DOHH2 (cell line): ENCODE results near the gene PSMB10.

Source experiments
- H3F3A ChIP-seq: fragments of 200-600 bp; sonication (generic), shearing (Covaris generic); 2 replicates; pipeline ENCODE4 v1.6.0; 2016; ENCODE audit warnings: antibody characterized with exemption, mild to moderate bottlenecking; ENCODE audit not compliant: control insufficient read depth, insufficient read depth
- H3K27ac ChIP-seq: fragments of 200-600 bp; sonication (generic); 2 replicates; pipeline ENCODE4 v1.5.1; 2014; ENCODE audit warnings: low read depth, mild to moderate bottlenecking, low read length, moderate library complexity
- H3K27me3 ChIP-seq: fragments of 200-600 bp; sonication (generic); 2 replicates; pipeline ENCODE4 v1.6.1; 2014; ENCODE audit warnings: mild to moderate bottlenecking, low read length, mixed read lengths; ENCODE audit not compliant: control insufficient read depth
- H3K36me3 ChIP-seq: fragments of 200-600 bp; sonication (generic); 2 replicates; pipeline ENCODE4 v1.6.1; 2014; ENCODE audit warnings: mild to moderate bottlenecking, low read length, moderate library complexity, mixed read lengths; ENCODE audit not compliant: control insufficient read depth
- H3K4me1 ChIP-seq: fragments of 200-600 bp; sonication (generic); 2 replicates; pipeline ENCODE4 v1.6.1; 2014; ENCODE audit warnings: mild to moderate bottlenecking, low read length, mixed read lengths; ENCODE audit not compliant: control insufficient read depth
- H3K4me2 ChIP-seq: fragments of 200-600 bp; sonication (generic); 2 replicates; pipeline ENCODE4 v1.6.0; 2014; ENCODE audit warnings: mild to moderate bottlenecking, low read length, moderate library complexity
- H3K4me3 ChIP-seq: fragments of 200-600 bp; sonication (generic); 2 replicates; pipeline ENCODE4 v1.5.1; 2014; ENCODE audit warnings: mild to moderate bottlenecking, low read length, mixed read lengths
- H3K79me2 ChIP-seq: fragments of 200-600 bp; sonication (generic); 2 replicates; pipeline ENCODE4 v1.6.1; 2014; ENCODE audit warnings: mild to moderate bottlenecking, low read length, mixed read lengths; ENCODE audit not compliant: control insufficient read depth
- H3K9me2 ChIP-seq: fragments of 200-600 bp; sonication (generic); replicated peaks from 2 replicates; pipeline ENCODE4 v1.6.1; 2014; ENCODE audit warnings: mild to moderate bottlenecking, low read length, mixed read lengths; ENCODE audit not compliant: control insufficient read depth
- H3K9me3 ChIP-seq: fragments of 200-600 bp; sonication (generic); 2 replicates; pipeline ENCODE4 v1.6.1; 2014; ENCODE audit warnings: antibody characterized with exemption, low read length, mixed read lengths; ENCODE audit not compliant: control insufficient read depth, insufficient read depth
- H4K20me1 ChIP-seq: fragments of 200-600 bp; sonication (generic); 2 replicates; pipeline ENCODE4 v1.6.0; 2014; ENCODE audit warnings: low read depth, mild to moderate bottlenecking, antibody characterized with exemption, low read length, moderate library complexity; ENCODE audit not compliant: control insufficient read depth, insufficient read depth
- CTCF ChIP-seq: fragments of 200-600 bp; sonication (generic); IDR thresholded peaks from one replicate; pipeline ENCODE4 v1.5.1; 2014; ENCODE audit warnings: antibody characterized with exemption, mild to moderate bottlenecking, low read depth, low read length; ENCODE audit not compliant: poor library complexity, severe bottlenecking
- EZH2phosphoT487 ChIP-seq: fragments of 200-600 bp; sonication (generic); IDR thresholded peaks from 2 replicates; pipeline ENCODE4 v1.6.1; 2017; ENCODE audit warnings: borderline replicate concordance, mild to moderate bottlenecking, antibody characterized with exemption, low read length, moderate library complexity, mixed read lengths

Gene PSMB10

GRCh38 chr16:67936124-67936879 lies at the start of gene PSMB10:
PSMB10 (minus strand) TSS chr16:67936850; CDS start chr16:67936749, 101 bp downstream.
- peaks cover 31% of the 10 kb centered on the region for H3K79me2 ChIP-seq
- H3K4me3 ChIP-seq, result peak within 1 kb of the TSS; percentile 98
- H3K27me3 ChIP-seq, result no peaks in the 10 kb centered on the region
- H3K4me2 ChIP-seq, result peak within 1 kb of the TSS; percentile 98
- TF ChIP-seq EZH2phosphoT487 (no peak), CTCF (no peak)
- peak within 1 kb of the TSS; percentile 80 for H3K27ac ChIP-seq
- H3F3A ChIP-seq, result peaks cover 4% of the 10 kb centered on the region; the same call in 1 of the 2 replicates
- H4K20me1 ChIP-seq, result no peaks in the 10 kb centered on the region
- no peaks in the 10 kb centered on the region for H3K9me3 ChIP-seq
- H3K9me2 ChIP-seq, result no peaks in the 10 kb centered on the region
- peaks cover 21% of the 10 kb centered on the region for H3K4me1 ChIP-seq
- peaks cover 43% of the 10 kb centered on the region for H3K36me3 ChIP-seq

- H3K4me2 ChIP-seq, result no peak overlapping the region
- TF ChIP-seq CTCF (no peak), EZH2phosphoT487 (no peak)
- H3K9me3 ChIP-seq, result no peaks in the 10 kb centered on the region
- peaks cover 24% of the 10 kb centered on the region for H3K4me1 ChIP-seq
- no peaks in the 10 kb centered on the region for H3F3A ChIP-seq
- peaks cover 3% of the 10 kb centered on the region; the same call in 1 of the 2 replicates for H3K27me3 ChIP-seq
- H3K27ac ChIP-seq, result no peak overlapping the region
- H3K79me2 ChIP-seq, result no peaks in the 10 kb centered on the region
- no peak overlapping the region for H3K4me3 ChIP-seq
- H4K20me1 ChIP-seq, result no peaks in the 10 kb centered on the region
- H3K36me3 ChIP-seq, result no peaks in the 10 kb centered on the region
- no peaks in the 10 kb centered on the region for H3K9me2 ChIP-seq
Measured at GRCh38 chr16:67982011-67982696, 45.5 kb upstream of the PSMB10 start.

- Histone ChIP-seq H3K9me2 (no peaks in the 10 kb centered on the region), H3K27ac (no peak within 1 kb of the TSS), H3K9me3 (no peaks in the 10 kb centered on the region)
Measured at GRCh38 chr16:67979955-67980678, 43.5 kb upstream of the PSMB10 start, which contains the start of gene DPEP3. DPEP3 (minus strand) TSS chr16:67980499; CDS start chr16:67980380, 119 bp downstream.

More at GRCh38 chr16:67979955-67980678, 43.5 kb upstream of the PSMB10 start, which contains the start of gene DPEP3:
- Histone ChIP-seq H3K4me2 (no peak within 1 kb of the TSS), H3K36me3 (no peaks in the 10 kb centered on the region), H3F3A (no peaks in the 10 kb centered on the region), H4K20me1 (no peaks in the 10 kb centered on the region), H3K79me2 (no peaks in the 10 kb centered on the region), H3K4me3 (no peak within 1 kb of the TSS), H3K27me3 (peaks cover 21% of the 10 kb centered on the region), H3K4me1 (peaks cover 28% of the 10 kb centered on the region)
- peak; percentile 17 for TF ChIP-seq CTCF
- TF ChIP-seq EZH2phosphoT487, result no peak
